Ascending aorta (tissue), 2 donors: ENCODE results near the gene INO80B. TPM values are rescaled to one million over a fixed set of nuclear protein-coding genes. Genes with fewer than 3 reads are reported as not detected.

Source experiments
- DNase-seq, 2 donors: peaks; one replicate each; pipeline ENCODE4 v3.0.0-alpha.2; 2019; ENCODE audit warnings: low spot score in 2 of 2
- H3K27ac ChIP-seq, 2 donors: fragments of 200-600 bp; sonication (generic); one replicate each; pipeline ENCODE4 v1.5.1; 2016 to 2017; ENCODE audit warnings: mild to moderate bottlenecking in 1 of 2
- H3K27me3 ChIP-seq: fragments of 200-600 bp; sonication (generic); one replicate; pipeline ENCODE4 v1.5.1; 2017
- H3K36me3 ChIP-seq, 2 donors: fragments of 200-600 bp; sonication (generic); one replicate each; pipeline ENCODE4 v1.5.1; 2016
- H3K4me1 ChIP-seq, 2 donors: fragments of 200-600 bp; sonication (generic); one replicate each; pipeline ENCODE4 v1.5.1; 2016 to 2017; ENCODE audit warnings: mild to moderate bottlenecking in 1 of 2
- H3K4me3 ChIP-seq, 2 donors: fragments of 200-600 bp; sonication (generic); one replicate each; pipeline ENCODE4 v1.5.1; 2016 to 2017; ENCODE audit warnings: mild to moderate bottlenecking in 1 of 2
- H3K9me3 ChIP-seq, 2 donors: fragments of 200-600 bp; sonication (generic); one replicate each; pipeline ENCODE4 v1.5.1; 2016
- CTCF ChIP-seq, 3 experiments: fragments of 200-600 bp in 2 of 3; fragments of 450-650 bp in 1 of 3; sonication (generic) in 2 of 3; IDR thresholded peaks; one replicate each; pipeline ENCODE4 v1.5.1; 2016 to 2019; ENCODE audit warnings: antibody characterized with exemption in 3 of 3, mild to moderate bottlenecking in 1 of 3, moderate library complexity in 1 of 3
- intact Hi-C: fragments of 100-400 bp; cut with DNase I; formaldehyde crosslinking; loops from one replicate; pipeline ENCODE4 v1.15.1; 2023
- total RNA-seq: library from RNA; depleted of rRNA; stranded (reverse); fragments of >200 nt; gene quantifications from one replicate; pipeline ENCODE4 v1.1.0, GENCODE V29; 2016

The INO80B gene
- total RNA-seq, 1 donor from 2014 or later = 79.4 TPM

- Histone ChIP-seq H3K27ac (no peak overlapping the region), H3K9me3 (no peaks in the 10 kb centered on the region), H3K36me3 (no peaks in the 10 kb centered on the region), H3K27me3 (no peaks in the 10 kb centered on the region), H3K4me3 (no peak overlapping the region), H3K4me1 (peaks cover 0 to 2% of the 10 kb centered on the region in 2 donors)
- intact Hi-C loops = no loop called here
- TF ChIP-seq CTCF (IDR thresholded peaks at IDR 0.05) = no peak
- no peak for DNase-seq
Measured at GRCh38 chr2:74448771-74449170, 6.1 kb upstream of the INO80B start.

GRCh38 chr2:74450570-74451190 lies 4.2 kb upstream of the INO80B start:
- H3K27me3 ChIP-seq = no peaks in the 10 kb centered on the region
- peaks cover 5 to 6% of the 10 kb centered on the region in 2 donors for H3K4me1 ChIP-seq
- TF ChIP-seq CTCF (IDR thresholded peaks at IDR 0.05) = no peak
- no peaks in the 10 kb centered on the region for H3K36me3 ChIP-seq
- H3K27ac ChIP-seq = no peak overlapping the region
- no peak for DNase-seq
- intact Hi-C loops = loop anchor here (10.0 kb wide), 1 partner anchor 1896 kb away; no protein-coding TSS in a partner anchor
- no peaks in the 10 kb centered on the region for H3K9me3 ChIP-seq
- H3K4me3 ChIP-seq = no peak overlapping the region

- TF ChIP-seq CTCF (IDR thresholded peaks at IDR 0.05) = no peak
- H3K4me3 ChIP-seq = peak overlapping the region; percentile 67 to 68
- H3K36me3 ChIP-seq = peaks cover 0 to 9% of the 10 kb centered on the region in 2 donors
- H3K27me3 ChIP-seq = no peaks in the 10 kb centered on the region
- peak overlapping the region; percentile 91 to 94 for H3K27ac ChIP-seq
- DNase-seq = no peak
- no peaks in the 10 kb centered on the region for H3K9me3 ChIP-seq
- H3K4me1 ChIP-seq = peaks cover 7 to 31% of the 10 kb centered on the region in 2 donors
- intact Hi-C loops = loop anchor here (5.0 to 10.0 kb wide), 3 partner anchors 630 to 1902 kb away; partner anchors contain the start of genes CCT7, PRADC1 and STAMBP
Measured at GRCh38 chr2:74457129-74457548, 2.3 kb downstream of the INO80B start.

GRCh38 chr2:74457549-74458131 lies 2.8 kb downstream of the INO80B start:
- H3K4me3 ChIP-seq = peak overlapping the region; percentile 67 to 68
- H3K36me3 ChIP-seq = peaks cover 5 to 14% of the 10 kb centered on the region in 2 donors
- H3K4me1 ChIP-seq = peaks cover 7 to 31% of the 10 kb centered on the region in 2 donors
- peak in 1 of 2 donors; percentile 80 for DNase-seq
- intact Hi-C loops = loop anchor here (1.0 to 10.0 kb wide), 6 partner anchors 15 to 1903 kb away; partner anchors contain the start of genes AUP1, CCT7, HTRA2 and MRPL53
- no peaks in the 10 kb centered on the region for H3K27me3 ChIP-seq
- H3K9me3 ChIP-seq = no peaks in the 10 kb centered on the region
- no peak for TF ChIP-seq CTCF (IDR thresholded peaks at IDR 0.05)
- peak overlapping the region; percentile 91 to 94 for H3K27ac ChIP-seq

- H3K27ac ChIP-seq = peak within 1 kb of the TSS; percentile 91 to 94
- peaks cover 7 to 31% of the 10 kb centered on the region in 2 donors for H3K4me1 ChIP-seq
- peaks cover 8 to 21% of the 10 kb centered on the region in 2 donors for H3K36me3 ChIP-seq
- no peak for TF ChIP-seq CTCF (IDR thresholded peaks at IDR 0.05)
- peak within 1 kb of the TSS; percentile 72 to 78 for H3K4me3 ChIP-seq
- intact Hi-C loops = loop anchor here (1.0 to 10.0 kb wide), 6 partner anchors 14 to 1904 kb away; partner anchors contain the start of genes AUP1, CCT7, HTRA2 and MRPL53
- no peaks in the 10 kb centered on the region for H3K9me3 ChIP-seq
- peak; percentile 100 for DNase-seq
- no peaks in the 10 kb centered on the region for H3K27me3 ChIP-seq
Measured at GRCh38 chr2:74458132-74458937, 3.4 kb downstream of the INO80B start, which contains the start of gene WBP1. TSS of gene WBP1 (plus strand) at chr2:74458438. CDS start at chr2:74458603, 165 bp downstream.
